Common myeloid progenitor, CD34-positive (primary cell): Measurements from ENCODE around the gene KLK11.
A peak's percentile ranks its signal among the peaks of the same experiment; 100 is the strongest.

Experiments
- CTCF ChIA-PET: fragments of 350-600 bp; sonication (Branson Sonifier 250); formaldehyde crosslinking; loops from one replicate; lab custom pipeline; 2021; ENCODE audit warnings: antibody characterized with exemption; lab: Charles Lee
- POLR2A ChIA-PET: fragments of 350-600 bp; sonication (Branson Sonifier 250); formaldehyde crosslinking; loops from one replicate; lab custom pipeline; 2021; ENCODE audit warnings: antibody characterized with exemption; lab: Charles Lee
- DNase-seq, 3 donors: peaks; one replicate each; pipeline versions ENCODE4 v3.0.0 to v3.0.0-alpha.2; 2013
- H3K27ac ChIP-seq, 2 experiments: 1 replicate in 1 of 2; 2 replicates in 1 of 2; pipeline ENCODE4 v1.7.0; 2013; ENCODE audit warnings: inconsistent platforms in 2 of 2, low read length in 2 of 2, mild to moderate bottlenecking in 2 of 2, low read depth in 1 of 2, moderate library complexity in 1 of 2; ENCODE audit not compliant: severe bottlenecking in 2 of 2, insufficient read depth in 1 of 2, poor library complexity in 1 of 2
- H3K27me3 ChIP-seq, 5 experiments: replicated peaks in 2 of 5; 1 replicate in 3 of 5; 2 replicates in 2 of 5; pipeline versions ENCODE4 v1.6.1 to v1.7.0; 2013; ENCODE audit warnings: low read length in 4 of 5, mild to moderate bottlenecking in 2 of 5, moderate library complexity in 2 of 5, inconsistent platforms in 1 of 5; ENCODE audit not compliant: insufficient read depth in 5 of 5, control insufficient read depth in 4 of 5
- H3K36me3 ChIP-seq, 4 experiments: 1 replicate in 2 of 4; 2 replicates in 2 of 4; pipeline versions ENCODE4 v1.6.1 to v1.7.0; 2013; ENCODE audit warnings: low read length in 3 of 4, control low read depth in 1 of 4, mild to moderate bottlenecking in 1 of 4; ENCODE audit not compliant: control insufficient read depth in 4 of 4, insufficient read depth in 4 of 4
- H3K4me1 ChIP-seq, 4 experiments: 1 replicate in 3 of 4; 2 replicates in 1 of 4; pipeline versions ENCODE4 v1.6.1 to v1.7.1; 2013; ENCODE audit warnings: low read length in 3 of 4, mild to moderate bottlenecking in 3 of 4, control low read depth in 1 of 4, inconsistent platforms in 1 of 4, moderate library complexity in 1 of 4; ENCODE audit not compliant: control insufficient read depth in 4 of 4, insufficient read depth in 4 of 4; ENCODE audit errors: control extremely low read depth in 1 of 4
- H3K4me3 ChIP-seq, 7 experiments: 1 replicate in 4 of 7; 2 replicates in 3 of 7; pipeline versions ENCODE4 v1.5.1 to v1.7.0; 2013; ENCODE audit warnings: mild to moderate bottlenecking in 7 of 7, low read length in 6 of 7, moderate library complexity in 6 of 7, inconsistent platforms in 2 of 7, low read depth in 2 of 7, control low read depth in 1 of 7; ENCODE audit not compliant: insufficient read depth in 4 of 7, control insufficient read depth in 1 of 7; ENCODE audit errors: extremely low read depth in 1 of 7
- H3K9me3 ChIP-seq, 5 experiments: 1 replicate in 4 of 5; 2 replicates in 1 of 5; pipeline versions ENCODE4 v1.6.1 to v1.7.1; 2013; ENCODE audit warnings: low read length in 4 of 5, mild to moderate bottlenecking in 2 of 5, inconsistent platforms in 1 of 5, low read depth in 1 of 5, moderate library complexity in 1 of 5; ENCODE audit not compliant: control insufficient read depth in 4 of 5, insufficient read depth in 2 of 5; ENCODE audit errors: control extremely low read depth in 1 of 5
- WGBS: methylation state at CpG from one replicate; pipeline ENCODE4 v1.1.5; 2013; ENCODE audit not compliant: insufficient coverage; 5-methylcytosine and 5-hydroxymethylcytosine counted together

Gene KLK11

GRCh38 chr19:51064534-51065220, 38.3 kb upstream of the KLK11 start, which contains the start of gene KLK13:
KLK13 (minus strand) TSS chr19:51065092; CDS start chr19:51065067, 25 bp downstream.
- 15% methylated on average over 8 of the region's 38 CpGs for WGBS
- CTCF ChIA-PET, result interaction anchor here (1.3 kb wide), 1 partner anchor 44 kb away, joined by 3 read pairs; no protein-coding TSS in a partner anchor

GRCh38 chr19:51063664-51064063, 37.2 kb upstream of the KLK11 start:
- H3K4me1 ChIP-seq, result peaks cover 0 to 3% (median under 1%) of the 10 kb centered on the region in 4 experiments
- H3K27me3 ChIP-seq, result peaks cover 8 to 71% (median 20%) of the 10 kb centered on the region in 5 experiments
- H3K27ac ChIP-seq, result no peak overlapping the region
- POLR2A ChIA-PET, result interaction anchor here (0.7 kb wide), 1 partner anchor 16 kb away, joined by 3 read pairs; no protein-coding TSS in a partner anchor
- DNase-seq, result no peak
- no peaks in the 10 kb centered on the region for H3K36me3 ChIP-seq
- CTCF ChIA-PET, result no interaction called here
- H3K4me3 ChIP-seq, result no peak overlapping the region
- H3K9me3 ChIP-seq, result peaks cover 0 to 2% (median 0%) of the 10 kb centered on the region in 5 experiments
- 98% methylated on average over 5 of the region's 7 CpGs for WGBS

More at GRCh38 chr19:51064534-51065220, 38.3 kb upstream of the KLK11 start, which contains the start of gene KLK13:
- peaks cover 0 to 2% (median 0%) of the 10 kb centered on the region in 5 experiments for H3K9me3 ChIP-seq
- peaks cover 0 to 3% (median under 1%) of the 10 kb centered on the region in 4 experiments for H3K4me1 ChIP-seq
- H3K27me3 ChIP-seq, result peaks cover 9 to 67% (median 20%) of the 10 kb centered on the region in 5 experiments
- H3K27ac ChIP-seq, result no peak within 1 kb of the TSS
- H3K36me3 ChIP-seq, result no peaks in the 10 kb centered on the region
- peak; percentile 3 to 19 (median 9) for DNase-seq
- H3K4me3 ChIP-seq, result peak within 1 kb of the TSS in 5 of 7 experiments; percentile 26 to 61 (median 46)
- POLR2A ChIA-PET, result no interaction called here

GRCh38 chr19:51060973-51061372, 34.6 kb upstream of the KLK11 start:
- no peaks in the 10 kb centered on the region for H3K36me3 ChIP-seq
- 43% methylated on average over 1 of the region's 1 CpG for WGBS
- peaks cover 0 to 2% (median 0%) of the 10 kb centered on the region in 5 experiments for H3K9me3 ChIP-seq
- H3K27ac ChIP-seq, result no peak overlapping the region
- peaks cover 0 to 3% (median under 1%) of the 10 kb centered on the region in 4 experiments for H3K4me1 ChIP-seq
- H3K4me3 ChIP-seq, result no peak overlapping the region
- DNase-seq, result no peak
- H3K27me3 ChIP-seq, result peaks cover 5 to 68% (median 28%) of the 10 kb centered on the region in 5 experiments
- CTCF ChIA-PET, result no interaction called here
- POLR2A ChIA-PET, result no interaction called here

GRCh38 chr19:51060336-51060735, 33.9 kb upstream of the KLK11 start:
- Histone ChIP-seq H3K4me1 (peaks cover 0 to 3% (median under 1%) of the 10 kb centered on the region in 4 experiments), H3K36me3 (no peaks in the 10 kb centered on the region), H3K9me3 (peaks cover 0 to 2% (median 0%) of the 10 kb centered on the region in 5 experiments), H3K27ac (no peak overlapping the region), H3K4me3 (no peak overlapping the region), H3K27me3 (peaks cover 2 to 62% (median 26%) of the 10 kb centered on the region in 5 experiments)
- ChIA-PET CTCF (no interaction called here), POLR2A (no interaction called here)
- 80% methylated on average over 1 of the region's 4 CpGs for WGBS
- no peak for DNase-seq

- ChIA-PET CTCF (no interaction called here), POLR2A (no interaction called here)
- Histone ChIP-seq H3K4me1 (no peaks in the 10 kb centered on the region), H3K27me3 (peaks cover 2 to 61% (median 31%) of the 10 kb centered on the region in 5 experiments), H3K4me3 (no peak overlapping the region), H3K36me3 (no peaks in the 10 kb centered on the region), H3K27ac (no peak overlapping the region), H3K9me3 (peaks cover 0 to 2% (median 0%) of the 10 kb centered on the region in 5 experiments)
- no peak for DNase-seq
- 93% methylated on average over 3 of the region's 7 CpGs for WGBS
Observed at GRCh38 chr19:51059715-51060114, 33.3 kb upstream of the KLK11 start.

GRCh38 chr19:51055866-51056265, 29.4 kb upstream of the KLK11 start:
- DNase-seq, result no peak
- Histone ChIP-seq H3K4me3 (no peak overlapping the region), H3K27ac (no peak overlapping the region), H3K9me3 (no peaks in the 10 kb centered on the region), H3K4me1 (no peaks in the 10 kb centered on the region), H3K36me3 (no peaks in the 10 kb centered on the region), H3K27me3 (peaks cover 0 to 47% (median 31%) of the 10 kb centered on the region in 5 experiments)
- ChIA-PET POLR2A (no interaction called here), CTCF (no interaction called here)

- ChIA-PET POLR2A (no interaction called here), CTCF (no interaction called here)
- WGBS, result no CpG with 5 or more reads among the region's 4 CpGs
- H3K36me3 ChIP-seq, result no peaks in the 10 kb centered on the region
- H3K4me1 ChIP-seq, result no peaks in the 10 kb centered on the region
- no peak for DNase-seq
- no peak overlapping the region for H3K4me3 ChIP-seq
- H3K9me3 ChIP-seq, result peaks cover 0 to 6% (median 0%) of the 10 kb centered on the region in 5 experiments
- H3K27me3 ChIP-seq, result peaks cover 0 to 16% (median 6%) of the 10 kb centered on the region in 5 experiments
- H3K27ac ChIP-seq, result no peak overlapping the region
Observed at GRCh38 chr19:51047031-51047335, 20.6 kb upstream of the KLK11 start.
